Measurements from ENCODE around the gene TMEM87A.

The TMEM87A gene

GRCh38 chr15:42201801-42202200 lies 71.4 kb downstream of the TMEM87A start:
- no peak for DNase-seq

GRCh38 chr15:42199126-42199525 lies 74.1 kb downstream of the TMEM87A start:
- no peak for DNase-seq

DNA sequence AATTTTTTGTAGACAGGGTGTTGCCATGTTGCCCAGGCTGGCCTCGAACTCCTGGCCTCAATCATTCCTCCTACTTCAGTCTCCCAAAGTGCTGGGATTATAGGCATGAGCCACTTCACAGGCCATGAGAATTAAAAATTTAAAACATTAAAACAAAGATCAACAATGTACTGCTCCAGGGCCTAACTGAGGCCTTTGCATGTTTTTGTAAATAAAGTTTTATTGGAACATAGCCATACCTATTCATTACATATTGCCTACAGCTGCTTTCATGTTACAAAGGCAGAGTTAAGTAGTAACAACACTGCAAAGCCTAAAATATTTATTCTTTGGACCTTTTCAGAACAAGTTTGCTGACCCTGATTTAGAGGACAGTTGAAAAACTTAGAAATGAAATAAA lies 74.7 kb downstream of the TMEM87A start:
- DNase-seq, result no peak

DNA sequence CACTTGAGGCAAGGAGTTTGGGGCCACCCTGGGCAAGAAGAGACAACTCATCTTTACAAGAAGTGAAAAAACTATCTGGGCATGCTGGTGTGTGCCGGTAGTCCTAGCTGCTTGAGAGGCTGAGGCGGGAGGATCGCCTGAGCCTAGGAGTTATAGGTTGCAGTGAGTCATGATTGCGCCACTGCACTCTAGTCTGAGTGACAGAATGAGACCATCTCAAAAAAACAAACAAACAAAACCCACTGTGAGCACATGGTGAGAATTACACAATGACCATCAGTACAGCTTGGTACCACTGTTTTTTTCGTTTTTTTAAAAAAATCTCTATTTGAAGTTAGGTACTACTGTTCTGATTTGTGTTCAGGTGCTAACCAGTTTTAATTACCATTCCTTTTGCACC lies 78.7 kb downstream of the TMEM87A start:
- DNase-seq, result no peak

DNA sequence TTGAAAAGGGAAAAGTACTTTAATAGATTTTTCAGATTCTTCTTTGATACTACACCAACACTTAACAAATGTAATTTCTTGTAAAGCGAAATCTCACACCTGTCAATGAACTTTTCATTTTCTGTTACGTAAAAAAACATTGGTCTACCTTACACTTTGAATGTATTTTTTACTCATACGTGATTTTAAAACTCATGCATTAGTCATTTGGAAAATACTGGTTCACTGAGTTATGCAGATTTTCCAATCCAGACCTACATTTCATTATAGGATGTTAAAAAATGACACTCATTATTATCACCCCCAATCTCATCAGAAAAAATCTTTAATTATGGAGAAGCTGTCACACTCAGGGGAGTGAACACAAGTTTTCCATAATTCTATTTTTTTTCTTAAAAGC lies 79.8 kb downstream of the TMEM87A start:
- no peak for DNase-seq

- DNase-seq, result no peak
Observed at GRCh38 chr15:42191610-42192346, 81.5 kb downstream of the TMEM87A start.

GRCh38 chr15:42190370-42190769 lies 82.9 kb downstream of the TMEM87A start:
- no peak for DNase-seq

DNA sequence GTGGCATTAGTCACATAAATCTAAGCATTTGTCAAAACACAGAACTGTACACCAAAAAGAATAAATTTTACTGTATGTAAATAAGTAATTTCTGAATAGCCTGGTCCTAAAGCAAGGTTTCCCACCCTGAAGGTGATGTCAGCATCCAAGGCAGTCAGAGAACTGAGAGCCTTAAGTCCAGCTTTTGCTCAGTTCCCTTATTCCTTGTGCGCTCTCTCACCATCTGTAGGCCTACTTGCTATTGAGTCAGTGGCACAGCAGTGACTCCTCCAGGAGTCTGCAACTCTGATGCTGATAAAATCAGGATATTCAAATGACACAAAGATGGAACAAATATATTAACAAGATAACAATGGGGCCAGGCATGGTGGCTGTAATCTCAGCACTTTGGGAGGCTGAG lies 87.4 kb downstream of the TMEM87A start:
- no peak for DNase-seq

GRCh38 chr15:42184736-42185135 lies 88.5 kb downstream of the TMEM87A start:
- no peak for DNase-seq

GRCh38 chr15:42184296-42184695 lies 88.9 kb downstream of the TMEM87A start:
- no peak for DNase-seq

- no peak for DNase-seq
Observed at GRCh38 chr15:42182961-42183360, 90.3 kb downstream of the TMEM87A start.

DNA sequence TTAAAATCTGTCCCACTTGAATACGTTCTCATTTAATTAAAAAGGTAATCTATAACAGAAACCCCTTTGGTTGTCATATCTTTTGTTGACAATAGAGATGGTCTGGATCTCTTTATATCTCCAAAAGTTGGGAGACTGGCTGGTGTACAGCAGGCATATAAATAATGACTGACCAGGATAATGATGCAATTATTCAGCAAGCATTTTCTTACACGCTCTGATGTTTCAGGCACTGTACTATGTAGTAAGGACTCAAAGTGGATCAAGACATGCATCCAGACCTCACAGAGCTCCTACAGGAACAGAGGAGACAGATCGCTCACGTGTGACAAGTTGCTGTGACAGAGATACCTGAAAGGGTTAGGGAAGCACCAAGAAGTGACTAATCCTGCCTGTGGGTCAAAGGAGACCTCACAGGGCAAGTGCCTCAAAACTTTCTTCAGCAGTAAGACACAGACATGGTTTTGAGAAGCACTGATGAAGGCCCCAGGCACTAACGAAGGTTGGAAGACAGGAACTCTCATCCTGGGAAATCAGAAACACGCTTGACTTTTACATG lies 90.8 kb downstream of the TMEM87A start:
- no peak for DNase-seq

DNA sequence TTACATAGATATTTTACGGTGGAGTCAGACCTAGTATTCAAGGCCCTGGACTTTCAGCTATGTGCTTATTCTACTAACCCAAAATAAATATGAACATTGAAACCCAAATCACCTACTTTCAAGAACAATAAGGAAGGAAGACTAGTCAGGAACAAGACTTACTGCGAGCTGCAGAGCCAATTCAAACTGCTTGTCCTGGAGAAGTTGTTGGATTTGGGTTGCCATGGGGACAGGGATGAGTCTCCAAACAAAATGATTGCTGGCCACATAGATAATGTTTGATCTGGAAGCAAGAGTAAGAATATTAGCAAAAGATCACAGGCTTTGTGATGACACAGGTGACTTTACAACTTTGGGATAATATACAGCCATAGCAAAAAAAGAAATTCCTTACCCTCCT lies 95.2 kb downstream of the TMEM87A start:
- DNase-seq, result no peak

- no peak for DNase-seq
Observed at GRCh38 chr15:42175671-42176070, 97.6 kb downstream of the TMEM87A start.

DNA sequence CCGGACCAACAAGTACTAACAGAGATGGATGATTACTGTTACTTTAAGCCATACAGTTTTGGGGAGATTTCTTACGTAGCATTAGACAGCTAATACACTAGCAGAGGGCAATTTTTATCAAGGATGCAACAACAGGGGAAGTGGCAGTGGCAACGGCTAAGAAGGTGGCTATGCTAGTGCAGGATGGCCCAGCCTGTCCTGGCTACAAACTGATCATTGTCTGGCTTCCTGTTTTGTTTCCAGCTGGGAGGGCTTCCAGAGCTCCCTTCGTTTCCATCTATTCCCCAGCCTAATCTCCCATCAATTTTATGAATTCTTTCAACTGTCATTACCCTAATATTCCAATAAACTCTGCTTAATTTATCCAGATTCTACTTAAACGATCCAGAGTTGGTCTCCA lies 100.8 kb downstream of the TMEM87A start:
- no peak for DNase-seq

GRCh38 chr15:42171795-42172194 lies 101.4 kb downstream of the TMEM87A start:
- no peak for DNase-seq

DNA sequence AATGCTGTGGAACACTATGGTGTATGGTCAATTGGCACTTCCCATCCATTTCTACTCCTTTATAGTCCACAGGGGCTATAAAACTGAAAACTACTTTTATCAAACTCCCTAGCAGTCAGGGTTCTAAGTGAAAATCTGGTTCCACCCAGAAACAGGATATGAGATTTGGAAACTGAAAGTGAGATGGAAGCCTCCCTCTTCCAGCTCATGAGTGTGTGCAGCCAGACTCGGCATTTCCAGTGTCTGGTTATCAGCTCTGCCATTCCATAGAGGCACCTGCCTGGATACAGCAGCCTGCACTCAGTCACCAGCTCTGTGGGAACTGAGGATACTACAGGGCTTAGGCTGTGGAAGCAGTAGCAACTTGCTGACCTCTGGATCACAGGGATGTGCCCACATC lies 102.1 kb downstream of the TMEM87A start:
- no peak for DNase-seq

- DNase-seq, result no peak
Observed at GRCh38 chr15:42166225-42166940, 106.8 kb downstream of the TMEM87A start.

DNA sequence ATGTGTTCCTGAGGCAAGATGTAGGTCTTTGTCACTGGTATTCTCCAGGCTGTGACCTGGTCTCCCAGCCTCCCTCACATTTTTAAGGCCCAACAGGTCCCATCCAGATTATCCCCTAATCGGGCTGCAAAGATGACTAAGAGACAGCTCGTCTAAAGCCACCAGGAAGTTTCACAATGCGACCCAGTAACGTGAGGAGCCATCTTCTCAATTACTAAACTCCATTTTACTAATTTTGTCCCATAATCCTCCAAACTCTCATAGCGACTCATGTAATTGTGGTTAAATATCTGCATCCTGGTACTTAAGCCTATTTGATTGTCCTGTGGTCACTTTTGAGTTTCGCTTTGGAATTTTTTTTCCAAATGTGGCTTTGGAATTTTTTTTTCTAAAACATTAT lies 108.1 kb downstream of the TMEM87A start:
- no peak for DNase-seq

- no peak for DNase-seq
Observed at GRCh38 chr15:42163947-42164550, 109.2 kb downstream of the TMEM87A start.

GRCh38 chr15:42163291-42163690 lies 109.9 kb downstream of the TMEM87A start:
- DNase-seq, result no peak
